Esophagus muscularis mucosa (tissue), 4 donors: ENCODE measurements around the gene SLC26A9. TPM values are rescaled to one million over a fixed set of nuclear protein-coding genes. Genes with fewer than 3 reads are reported as not detected.

Experiments used
- DNase-seq: peaks from one replicate; pipeline ENCODE4 v3.0.0-alpha.2; 2017; ENCODE audit errors: extremely low spot score
- H3K27ac ChIP-seq, 4 donors: fragments of 200-600 bp; sonication (generic); replicated peaks in 1 of 4; 1 replicate in 3 of 4; 2 replicates in 1 of 4; pipeline ENCODE4 v1.5.1; 2016 to 2019; ENCODE audit warnings: mild to moderate bottlenecking in 1 of 4
- H3K27me3 ChIP-seq, 4 donors: fragments of 200-600 bp; sonication (generic); one replicate each; pipeline versions ENCODE4 v1.5.1 to v1.6.0; 2016 to 2019
- H3K36me3 ChIP-seq, 4 donors: fragments of 200-600 bp; sonication (generic); one replicate each; pipeline ENCODE4 v1.5.1; 2016 to 2019
- H3K4me1 ChIP-seq, 4 donors: fragments of 200-600 bp; sonication (generic); one replicate each; pipeline ENCODE4 v1.5.1; 2016 to 2019
- H3K4me3 ChIP-seq, 4 donors: fragments of 200-600 bp; sonication (generic); 1 replicate in 2 of 4; 2 replicates in 2 of 4; pipeline ENCODE4 v1.5.1; 2016 to 2019; ENCODE audit warnings: mild to moderate bottlenecking in 4 of 4, moderate library complexity in 1 of 4
- H3K9me3 ChIP-seq, 4 donors: fragments of 200-600 bp; sonication (generic); 1 replicate in 3 of 4; 2 replicates in 1 of 4; pipeline ENCODE4 v1.5.1; 2016 to 2019
- EP300 ChIP-seq: sonication (generic); formaldehyde crosslinking; IDR thresholded peaks from one replicate; pipeline ENCODE4 v1.6.1; 2017; ENCODE audit warnings: antibody characterized with exemption
- POLR2A ChIP-seq: fragments of 450-650 bp; IDR thresholded peaks from one replicate; pipeline ENCODE4 v1.6.1; 2017; ENCODE audit warnings: antibody characterized with exemption, moderate library complexity, mild to moderate bottlenecking, low read depth
- POLR2AphosphoS5 ChIP-seq, 2 donors: sonication (generic); formaldehyde crosslinking; IDR thresholded peaks; one replicate each; pipeline ENCODE4 v1.6.1; 2017; ENCODE audit warnings: antibody characterized with exemption in 2 of 2
- WGBS: methylation state at CpG from one replicate; pipeline ENCODE4 v1.1.5; 2018; 5-methylcytosine and 5-hydroxymethylcytosine counted together
- intact Hi-C: fragments of 100-400 bp; cut with DNase I; formaldehyde crosslinking; loops from one replicate; pipeline ENCODE4 v1.15.1; 2023
- total RNA-seq, 4 donors: library from RNA; depleted of rRNA; stranded (reverse); fragments of >200 nt; gene quantifications; one replicate each; pipeline versions ENCODE4 v1.1.0 to v1.2.1, GENCODE V29; 2016
- TF ChIP-seq, protein P1 (sequence below), 3 experiments: fragments of 200-600 bp in 2 of 3; fragments of 450-650 bp in 1 of 3; sonication (generic) in 2 of 3; IDR thresholded peaks; one replicate each; pipeline ENCODE4 v1.5.1; 2017 to 2019; ENCODE audit warnings: antibody characterized with exemption in 3 of 3, mild to moderate bottlenecking in 2 of 3, moderate library complexity in 1 of 3

Gene SLC26A9
- total RNA-seq, 4 donors from 2014 or later, result under 0.01 TPM; not detected in 3

- peaks cover 0 to 5% (median 0%) of the 10 kb centered on the region in 4 donors for H3K4me1 ChIP-seq
- DNase-seq, result no peak
- H3K4me3 ChIP-seq, result no peak overlapping the region
- intact Hi-C loops, result no loop called here
- no peaks in the 10 kb centered on the region for H3K36me3 ChIP-seq
- no peak for TF ChIP-seq POLR2AphosphoS5 (IDR thresholded peaks at IDR 0.05)
- TF ChIP-seq, protein P1, sequence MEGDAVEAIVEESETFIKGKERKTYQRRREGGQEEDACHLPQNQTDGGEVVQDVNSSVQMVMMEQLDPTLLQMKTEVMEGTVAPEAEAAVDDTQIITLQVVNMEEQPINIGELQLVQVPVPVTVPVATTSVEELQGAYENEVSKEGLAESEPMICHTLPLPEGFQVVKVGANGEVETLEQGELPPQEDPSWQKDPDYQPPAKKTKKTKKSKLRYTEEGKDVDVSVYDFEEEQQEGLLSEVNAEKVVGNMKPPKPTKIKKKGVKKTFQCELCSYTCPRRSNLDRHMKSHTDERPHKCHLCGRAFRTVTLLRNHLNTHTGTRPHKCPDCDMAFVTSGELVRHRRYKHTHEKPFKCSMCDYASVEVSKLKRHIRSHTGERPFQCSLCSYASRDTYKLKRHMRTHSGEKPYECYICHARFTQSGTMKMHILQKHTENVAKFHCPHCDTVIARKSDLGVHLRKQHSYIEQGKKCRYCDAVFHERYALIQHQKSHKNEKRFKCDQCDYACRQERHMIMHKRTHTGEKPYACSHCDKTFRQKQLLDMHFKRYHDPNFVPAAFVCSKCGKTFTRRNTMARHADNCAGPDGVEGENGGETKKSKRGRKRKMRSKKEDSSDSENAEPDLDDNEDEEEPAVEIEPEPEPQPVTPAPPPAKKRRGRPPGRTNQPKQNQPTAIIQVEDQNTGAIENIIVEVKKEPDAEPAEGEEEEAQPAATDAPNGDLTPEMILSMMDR (IDR thresholded peaks at IDR 0.05), result no peak
- TF ChIP-seq EP300, result no peak
- TF ChIP-seq POLR2A, result no peak
- peaks cover 0 to 9% (median 0%) of the 10 kb centered on the region in 4 donors for H3K27me3 ChIP-seq
- 95% methylated on average over 1 of the region's 1 CpG for WGBS
- H3K27ac ChIP-seq, result no peak overlapping the region
- no peaks in the 10 kb centered on the region for H3K9me3 ChIP-seq
Observed at GRCh38 chr1:205930195-205930577, 13.1 kb downstream of the SLC26A9 start.

DNA sequence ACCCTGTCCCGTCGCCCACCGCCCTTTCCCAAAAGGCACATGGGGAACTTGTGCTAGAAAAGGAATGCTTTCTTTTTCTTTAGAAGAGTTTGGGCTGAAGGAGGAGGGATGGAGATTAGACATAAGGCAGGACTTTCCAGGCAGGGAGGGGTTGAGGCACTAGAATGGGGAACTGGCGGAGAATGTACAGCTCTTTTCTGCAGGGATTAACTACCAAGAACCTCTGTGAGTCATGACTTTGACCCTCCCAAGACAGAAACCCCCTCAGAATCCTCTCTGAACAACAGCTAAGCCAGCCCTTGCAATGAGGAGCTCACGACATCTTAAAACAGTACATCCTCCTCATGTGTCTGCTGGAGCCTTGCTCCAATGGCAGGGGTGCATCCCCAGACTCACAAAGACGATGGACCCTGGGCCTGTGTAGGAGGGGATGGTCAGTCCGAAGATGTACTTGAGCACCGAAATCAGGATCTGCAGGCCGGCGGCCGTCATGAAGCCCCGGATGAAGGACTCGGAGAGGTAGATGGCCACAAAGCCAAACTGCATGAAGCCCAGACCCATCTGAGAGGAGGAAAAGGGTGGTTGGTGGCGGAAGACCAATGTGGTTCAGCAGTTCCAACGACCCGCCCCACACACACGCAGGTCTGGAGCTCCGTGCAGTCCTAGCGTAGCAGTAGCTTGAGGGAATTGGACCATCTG, 13.6 kb downstream of the SLC26A9 start:
- DNase-seq, result no peak
- intact Hi-C loops, result no loop called here
- no peak overlapping the region for H3K27ac ChIP-seq
- no peak overlapping the region for H3K4me3 ChIP-seq
- peaks cover 0 to 4% (median 0%) of the 10 kb centered on the region in 4 donors for H3K27me3 ChIP-seq
- peaks cover 0 to 5% (median 0%) of the 10 kb centered on the region in 4 donors for H3K4me1 ChIP-seq
- H3K36me3 ChIP-seq, result no peaks in the 10 kb centered on the region
- H3K9me3 ChIP-seq, result no peaks in the 10 kb centered on the region
- 95% methylated on average over 16 of the region's 19 CpGs for WGBS
- TF ChIP-seq POLR2A, result no peak

DNA sequence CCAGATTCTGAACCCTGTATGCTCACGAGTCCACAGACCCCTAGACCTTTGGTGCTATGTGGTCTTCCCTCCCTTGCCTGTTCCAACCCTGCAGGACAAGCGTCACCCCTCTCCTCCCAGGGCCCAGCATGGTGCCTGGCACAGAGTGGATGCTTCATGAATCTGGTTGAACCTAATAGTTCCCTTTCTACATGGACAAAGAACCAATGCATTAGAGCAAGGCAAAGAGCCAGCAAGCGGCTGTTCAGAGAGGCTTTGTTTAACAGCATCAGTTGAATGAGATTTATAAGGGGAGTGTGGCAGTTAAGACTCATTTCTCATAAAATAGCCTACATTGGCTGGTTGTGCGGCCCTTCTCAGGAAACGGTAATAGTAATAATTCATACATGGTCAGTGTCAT, 14.9 kb downstream of the SLC26A9 start:
- no peaks in the 10 kb centered on the region for H3K9me3 ChIP-seq
- no peak overlapping the region for H3K4me3 ChIP-seq
- no peak overlapping the region for H3K27ac ChIP-seq
- no peaks in the 10 kb centered on the region for H3K36me3 ChIP-seq
- no peak for DNase-seq
- 79% methylated on average over 5 of the region's 5 CpGs for WGBS
- no peaks in the 10 kb centered on the region for H3K4me1 ChIP-seq
- intact Hi-C loops, result no loop called here
- TF ChIP-seq POLR2A, result no peak
- TF ChIP-seq, protein P1 (IDR thresholded peaks at IDR 0.05), result no peak
- TF ChIP-seq POLR2AphosphoS5 (IDR thresholded peaks at IDR 0.05), result no peak
- no peak for TF ChIP-seq EP300
- peaks cover 0 to 4% (median 0%) of the 10 kb centered on the region in 4 donors for H3K27me3 ChIP-seq

DNA sequence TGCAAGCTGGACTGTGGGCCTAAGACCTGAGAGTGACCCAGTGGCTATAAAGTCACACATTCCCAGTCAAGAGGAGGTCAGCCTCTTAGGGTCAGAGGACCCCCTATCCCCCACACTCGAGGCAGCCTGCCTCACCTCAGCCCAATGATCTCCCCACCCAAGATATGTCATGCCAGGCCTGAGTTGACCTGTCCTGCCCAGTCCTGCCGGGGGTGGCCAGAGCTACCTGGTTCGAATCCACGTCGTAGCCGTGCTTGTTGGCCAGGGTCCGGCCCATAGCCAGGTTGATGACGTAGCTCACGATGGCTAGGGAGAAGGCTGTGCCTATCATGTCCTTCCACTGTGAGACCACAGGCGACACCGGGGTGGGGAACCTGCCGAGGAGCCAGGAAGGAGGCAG, 15.6 kb downstream of the SLC26A9 start:
- H3K4me3 ChIP-seq, result no peak overlapping the region
- H3K27ac ChIP-seq, result no peak overlapping the region
- peaks cover 0 to 4% (median 0%) of the 10 kb centered on the region in 4 donors for H3K27me3 ChIP-seq
- intact Hi-C loops, result no loop called here
- 92% methylated on average over 9 of the region's 12 CpGs for WGBS
- no peak for DNase-seq
- H3K9me3 ChIP-seq, result no peaks in the 10 kb centered on the region
- no peaks in the 10 kb centered on the region for H3K4me1 ChIP-seq
- no peaks in the 10 kb centered on the region for H3K36me3 ChIP-seq
- no peak for TF ChIP-seq EP300
- TF ChIP-seq POLR2AphosphoS5 (IDR thresholded peaks at IDR 0.05), result no peak
- no peak for TF ChIP-seq POLR2A
- TF ChIP-seq, protein P1 (IDR thresholded peaks at IDR 0.05), result no peak

GRCh38 chr1:205927247-205927646, 16.0 kb downstream of the SLC26A9 start:
- Histone ChIP-seq H3K9me3 (no peaks in the 10 kb centered on the region), H3K4me3 (no peak overlapping the region), H3K4me1 (no peaks in the 10 kb centered on the region), H3K36me3 (no peaks in the 10 kb centered on the region), H3K27ac (no peak overlapping the region), H3K27me3 (peaks cover 0 to 5% (median 0%) of the 10 kb centered on the region in 4 donors)
- no peak for TF ChIP-seq EP300
- no peak for DNase-seq
- intact Hi-C loops, result no loop called here
- 97% methylated on average over 6 of the region's 6 CpGs for WGBS

DNA sequence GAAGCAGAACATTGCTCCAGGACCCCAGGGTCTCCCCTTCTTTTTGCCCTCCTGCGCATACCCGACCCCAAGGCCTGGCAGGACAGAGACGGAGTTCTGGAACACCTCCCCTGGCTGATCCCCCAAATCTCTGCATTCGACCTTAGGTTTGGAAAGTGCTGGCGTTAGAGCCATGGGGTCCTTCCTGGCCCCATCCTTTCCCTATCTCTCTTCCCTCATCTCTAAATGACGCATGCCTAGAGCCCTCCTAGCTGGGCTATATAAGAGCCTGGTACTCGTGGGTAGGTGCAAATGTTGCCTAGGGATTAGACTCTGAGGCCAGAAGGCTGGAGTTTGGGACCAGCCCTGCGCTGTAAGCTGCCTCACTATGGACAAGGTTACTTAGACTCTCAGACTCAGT, 16.6 kb downstream of the SLC26A9 start:
- Histone ChIP-seq H3K4me3 (no peak overlapping the region), H3K36me3 (no peaks in the 10 kb centered on the region), H3K4me1 (no peaks in the 10 kb centered on the region), H3K9me3 (no peaks in the 10 kb centered on the region), H3K27ac (no peak overlapping the region), H3K27me3 (peaks cover 0 to 8% (median 0%) of the 10 kb centered on the region in 4 donors)
- intact Hi-C loops, result no loop called here
- WGBS, result 91% methylated on average over 8 of the region's 8 CpGs
- no peak for DNase-seq
- TF ChIP-seq POLR2A (no peak), POLR2AphosphoS5 (IDR thresholded peaks at IDR 0.05) (no peak), EP300 (no peak)
- TF ChIP-seq, protein P1 (IDR thresholded peaks at IDR 0.05), result no peak
